ENCODE results near the gene MS4A18. TPM values are rescaled to one million over a fixed set of nuclear protein-coding genes. Genes with fewer than 3 reads are reported as not detected.

Gene MS4A18
- total RNA-seq, 4 donors from 2014 or later: not detected

DNA sequence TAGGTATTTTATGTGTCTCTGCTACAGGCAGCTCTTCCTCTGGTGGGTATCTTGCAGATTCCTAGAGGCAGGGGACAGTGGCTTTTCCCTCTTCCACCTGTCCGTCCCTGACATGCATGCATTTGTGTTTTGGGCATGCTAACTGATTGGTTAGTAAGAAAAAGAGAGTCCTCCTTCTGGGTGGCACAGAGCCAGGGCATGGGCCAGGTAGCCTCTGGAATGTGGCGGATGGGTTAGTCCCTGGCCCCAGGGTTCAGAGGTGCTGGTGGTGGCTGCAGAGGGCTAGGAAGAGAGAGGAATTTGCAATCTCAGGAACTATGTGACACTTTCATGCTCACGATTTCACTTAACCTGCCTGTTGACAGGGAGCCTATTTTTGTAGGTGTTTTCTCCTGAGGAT lies 26.4 kb downstream of the MS4A18 start:
- no peak for TF ChIP-seq CTCF (IDR thresholded peaks at IDR 0.05; ENCODE audit: low read depth)

- TF ChIP-seq CTCF (IDR thresholded peaks at IDR 0.05; ENCODE audit: low read depth): no peak
Observed at GRCh38 chr11:60753309-60753708, 28.8 kb downstream of the MS4A18 start.

DNA sequence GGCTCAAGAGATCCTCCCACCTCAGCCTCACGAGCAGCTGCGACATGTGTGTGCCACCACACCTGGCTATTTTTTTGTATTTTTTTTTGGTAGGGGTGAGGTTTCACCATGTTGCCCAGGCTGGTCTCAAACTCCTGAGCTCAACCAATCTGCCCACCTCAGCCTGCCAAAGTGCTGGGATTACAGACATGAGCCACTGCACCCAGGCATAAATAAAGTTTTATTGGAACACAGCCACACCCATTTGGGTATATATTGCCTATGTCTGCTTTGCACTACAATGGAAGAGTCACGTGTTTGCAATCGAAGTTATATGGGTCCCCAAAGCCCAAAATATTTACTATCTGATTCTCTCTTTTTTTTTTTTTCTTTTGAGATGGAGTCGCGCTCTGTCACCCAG lies 30.4 kb downstream of the MS4A18 start:
- TF ChIP-seq CTCF (IDR thresholded peaks at IDR 0.05; ENCODE audit: low read depth): no peak

- no peak for TF ChIP-seq CTCF (IDR thresholded peaks at IDR 0.05; ENCODE audit: low read depth)
Observed at GRCh38 chr11:60756307-60757032, 31.9 kb downstream of the MS4A18 start, which contains the start of gene MS4A15. MS4A15 (plus strand) TSS chr11:60756867; CDS start chr11:60763734, 6,867 bp downstream.

- no peak for TF ChIP-seq CTCF (IDR thresholded peaks at IDR 0.05; ENCODE audit: low read depth)
Observed at GRCh38 chr11:60757231-60757800, 32.8 kb downstream of the MS4A18 start.

GRCh38 chr11:60761436-60762190 lies 37.1 kb downstream of the MS4A18 start:
- no peak for TF ChIP-seq CTCF (IDR thresholded peaks at IDR 0.05; ENCODE audit: low read depth)
